ENCODE measurements around the gene PI4KA.

The PI4KA gene

GRCh38 chr22:20756846-20757245 is 101.8 kb downstream of the PI4KA start:
- TF ChIP-seq TCF12 (IDR thresholded peaks at IDR 0.05; ENCODE audit: low read depth): no peak
- TF ChIP-seq CEBPB (IDR thresholded peaks at IDR 0.05): no peak
- no peak for TF ChIP-seq TAF1 (IDR thresholded peaks at IDR 0.05; ENCODE audit: low read depth)

DNA sequence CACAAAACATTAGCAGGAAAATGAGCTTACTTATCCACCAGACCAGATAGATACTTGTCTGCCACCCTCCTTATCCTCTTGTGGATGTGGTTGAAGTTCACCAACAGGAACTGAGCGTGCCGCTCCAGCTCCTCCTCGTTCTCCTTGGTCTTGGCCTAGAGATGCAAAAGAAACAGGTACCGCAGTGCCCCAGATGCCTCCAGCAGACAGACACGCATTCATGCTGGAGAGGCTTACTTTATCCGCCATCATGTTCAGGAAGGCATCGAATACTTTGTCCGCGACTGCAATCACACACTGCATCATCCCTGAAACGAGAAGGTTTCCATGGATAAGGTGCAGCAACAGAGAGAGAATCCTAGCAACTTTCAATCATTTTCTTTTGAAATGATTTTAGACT is 105.7 kb downstream of the PI4KA start:
- TF ChIP-seq MAX (IDR thresholded peaks at IDR 0.05): no peak
- TF ChIP-seq CEBPB (IDR thresholded peaks at IDR 0.05): no peak
- no peak for TF ChIP-seq TEAD4 (IDR thresholded peaks at IDR 0.05)
- TF ChIP-seq ZBTB7A (IDR thresholded peaks at IDR 0.05; ENCODE audit: low read depth): no peak
- no peak for TF ChIP-seq CREB1 (IDR thresholded peaks at IDR 0.05; ENCODE audit: low read depth)
- TF ChIP-seq, protein P1, sequence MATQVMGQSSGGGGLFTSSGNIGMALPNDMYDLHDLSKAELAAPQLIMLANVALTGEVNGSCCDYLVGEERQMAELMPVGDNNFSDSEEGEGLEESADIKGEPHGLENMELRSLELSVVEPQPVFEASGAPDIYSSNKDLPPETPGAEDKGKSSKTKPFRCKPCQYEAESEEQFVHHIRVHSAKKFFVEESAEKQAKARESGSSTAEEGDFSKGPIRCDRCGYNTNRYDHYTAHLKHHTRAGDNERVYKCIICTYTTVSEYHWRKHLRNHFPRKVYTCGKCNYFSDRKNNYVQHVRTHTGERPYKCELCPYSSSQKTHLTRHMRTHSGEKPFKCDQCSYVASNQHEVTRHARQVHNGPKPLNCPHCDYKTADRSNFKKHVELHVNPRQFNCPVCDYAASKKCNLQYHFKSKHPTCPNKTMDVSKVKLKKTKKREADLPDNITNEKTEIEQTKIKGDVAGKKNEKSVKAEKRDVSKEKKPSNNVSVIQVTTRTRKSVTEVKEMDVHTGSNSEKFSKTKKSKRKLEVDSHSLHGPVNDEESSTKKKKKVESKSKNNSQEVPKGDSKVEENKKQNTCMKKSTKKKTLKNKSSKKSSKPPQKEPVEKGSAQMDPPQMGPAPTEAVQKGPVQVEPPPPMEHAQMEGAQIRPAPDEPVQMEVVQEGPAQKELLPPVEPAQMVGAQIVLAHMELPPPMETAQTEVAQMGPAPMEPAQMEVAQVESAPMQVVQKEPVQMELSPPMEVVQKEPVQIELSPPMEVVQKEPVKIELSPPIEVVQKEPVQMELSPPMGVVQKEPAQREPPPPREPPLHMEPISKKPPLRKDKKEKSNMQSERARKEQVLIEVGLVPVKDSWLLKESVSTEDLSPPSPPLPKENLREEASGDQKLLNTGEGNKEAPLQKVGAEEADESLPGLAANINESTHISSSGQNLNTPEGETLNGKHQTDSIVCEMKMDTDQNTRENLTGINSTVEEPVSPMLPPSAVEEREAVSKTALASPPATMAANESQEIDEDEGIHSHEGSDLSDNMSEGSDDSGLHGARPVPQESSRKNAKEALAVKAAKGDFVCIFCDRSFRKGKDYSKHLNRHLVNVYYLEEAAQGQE (IDR thresholded peaks at IDR 0.05; ENCODE audit: low read depth): no peak
- no peak for TF ChIP-seq YY1 (IDR thresholded peaks at IDR 0.05; ENCODE audit: low read depth)
- no peak for TF ChIP-seq TCF12 (IDR thresholded peaks at IDR 0.05; ENCODE audit: low read depth)
- TF ChIP-seq FOXM1 (IDR thresholded peaks at IDR 0.05; ENCODE audit: borderline replicate concordance, low read depth): no peak
- TF ChIP-seq EP300 (IDR thresholded peaks at IDR 0.05; ENCODE audit: borderline replicate concordance): no peak
- no peak for TF ChIP-seq TAF1 (IDR thresholded peaks at IDR 0.05; ENCODE audit: low read depth)
- TF ChIP-seq EGR1 (IDR thresholded peaks at IDR 0.05): no peak
- TF ChIP-seq USF1 (IDR thresholded peaks at IDR 0.05): no peak
- no peak for TF ChIP-seq RAD21 (IDR thresholded peaks at IDR 0.05; ENCODE audit: low read depth)
- no peak for TF ChIP-seq NFIC (IDR thresholded peaks at IDR 0.05)

- TF ChIP-seq EP300 (IDR thresholded peaks at IDR 0.05; ENCODE audit: borderline replicate concordance) (no peak), ZBTB7A (IDR thresholded peaks at IDR 0.05; ENCODE audit: low read depth) (no peak), USF1 (IDR thresholded peaks at IDR 0.05) (no peak), FOXM1 (IDR thresholded peaks at IDR 0.05; ENCODE audit: borderline replicate concordance, low read depth) (no peak), NFIC (IDR thresholded peaks at IDR 0.05) (no peak), TCF12 (IDR thresholded peaks at IDR 0.05; ENCODE audit: low read depth) (no peak), TAF1 (IDR thresholded peaks at IDR 0.05; ENCODE audit: low read depth) (no peak), CEBPB (IDR thresholded peaks at IDR 0.05) (no peak)
Measured at GRCh38 chr22:20752104-20752741, 106.4 kb downstream of the PI4KA start.

DNA sequence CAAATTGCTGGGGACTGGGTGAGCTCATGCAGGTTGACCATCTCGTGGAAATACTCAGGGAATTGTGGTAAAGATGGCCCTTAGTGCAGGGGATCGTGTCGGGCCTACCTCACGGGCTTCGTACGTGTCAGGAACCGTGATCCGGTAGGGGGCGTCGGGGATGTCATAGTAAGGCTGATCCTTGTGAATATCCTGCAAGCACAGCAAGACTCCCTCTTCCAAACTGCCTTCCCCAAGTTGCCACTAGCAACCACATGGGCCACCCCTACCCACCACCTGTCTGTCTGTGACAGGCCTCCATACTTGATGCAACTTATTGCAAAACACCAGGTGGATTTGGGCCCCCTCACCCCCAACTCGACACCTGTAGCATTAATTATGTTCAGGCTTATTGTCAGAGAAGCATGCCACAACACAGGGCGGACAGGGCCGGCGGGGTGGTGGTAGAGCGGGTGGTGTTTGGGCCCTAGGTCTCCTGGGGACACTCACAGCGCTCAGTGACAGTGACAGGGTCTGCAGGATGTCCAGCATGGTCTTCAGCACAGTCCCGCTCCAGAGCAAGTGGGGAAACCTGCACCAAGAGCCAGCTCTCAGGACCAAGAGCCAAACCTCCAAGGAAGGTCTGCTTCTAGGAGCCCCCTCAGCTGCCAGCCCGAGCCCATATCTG is 107.3 kb downstream of the PI4KA start:
- TF ChIP-seq FOXM1 (IDR thresholded peaks at IDR 0.05; ENCODE audit: borderline replicate concordance, low read depth): no peak
- TF ChIP-seq MAX (IDR thresholded peaks at IDR 0.05): no peak
- TF ChIP-seq CREB1 (IDR thresholded peaks at IDR 0.05; ENCODE audit: low read depth): no peak
- no peak for TF ChIP-seq USF1 (IDR thresholded peaks at IDR 0.05)
- no peak for TF ChIP-seq CEBPB (IDR thresholded peaks at IDR 0.05)
- TF ChIP-seq TEAD4 (IDR thresholded peaks at IDR 0.05): no peak
- no peak for TF ChIP-seq YY1 (IDR thresholded peaks at IDR 0.05; ENCODE audit: low read depth)
- no peak for TF ChIP-seq RAD21 (IDR thresholded peaks at IDR 0.05; ENCODE audit: low read depth)
- TF ChIP-seq NFIC (IDR thresholded peaks at IDR 0.05): no peak
- TF ChIP-seq TCF12 (IDR thresholded peaks at IDR 0.05; ENCODE audit: low read depth): no peak
- TF ChIP-seq, protein P1 (IDR thresholded peaks at IDR 0.05; ENCODE audit: low read depth): no peak
- TF ChIP-seq EGR1 (IDR thresholded peaks at IDR 0.05): no peak
- TF ChIP-seq EP300 (IDR thresholded peaks at IDR 0.05; ENCODE audit: borderline replicate concordance): no peak

GRCh38 chr22:20750461-20751184 is 108.0 kb downstream of the PI4KA start:
- TF ChIP-seq CEBPB (IDR thresholded peaks at IDR 0.05) (no peak), CREB1 (IDR thresholded peaks at IDR 0.05; ENCODE audit: low read depth) (no peak), NFIC (IDR thresholded peaks at IDR 0.05) (peak; percentile 50)
